ENCODE data around the gene POLDIP3. TPM values are rescaled to one million over a fixed set of nuclear protein-coding genes. Genes with fewer than 3 reads are reported as not detected.

The POLDIP3 gene
- total and polyA plus RNA-seq, 11 donors = 13.0 to 42.7 (median 29.0) TPM

DNA sequence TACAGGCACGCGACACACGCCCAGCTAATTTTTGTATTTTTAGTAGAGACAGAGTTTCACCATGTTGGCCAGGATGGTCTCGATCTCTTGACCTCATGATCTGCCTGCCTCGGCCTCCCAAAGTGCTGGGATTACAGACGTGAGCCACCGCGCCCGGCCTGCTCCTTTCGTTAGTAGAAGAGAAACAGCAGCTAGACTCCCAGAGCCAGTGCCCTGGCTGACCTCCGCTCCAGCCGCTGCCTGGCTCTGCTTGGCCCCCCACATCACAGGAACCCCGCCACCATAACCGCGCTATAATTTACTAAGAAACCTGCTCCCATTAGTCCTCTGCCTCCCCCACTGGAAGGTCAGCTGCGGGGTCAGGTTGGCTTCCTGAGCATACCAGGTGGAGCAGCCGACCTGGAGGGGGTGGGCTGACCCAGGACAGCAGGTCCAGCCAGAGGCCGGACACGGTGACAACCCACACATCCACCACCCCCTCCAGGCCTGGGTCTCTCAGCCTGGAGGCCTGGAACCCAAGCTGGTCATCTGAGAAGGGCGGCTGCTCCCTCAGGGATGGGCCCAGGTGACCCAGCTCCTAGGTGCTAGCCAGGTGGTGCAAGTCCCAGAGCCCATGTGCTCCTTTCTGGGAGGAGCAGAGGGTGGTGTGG is 7.5 kb upstream of the POLDIP3 start:
- TF ChIP-seq POLR2A (IDR thresholded peaks at IDR 0.05) = no peak
- TF ChIP-seq, protein P1, sequence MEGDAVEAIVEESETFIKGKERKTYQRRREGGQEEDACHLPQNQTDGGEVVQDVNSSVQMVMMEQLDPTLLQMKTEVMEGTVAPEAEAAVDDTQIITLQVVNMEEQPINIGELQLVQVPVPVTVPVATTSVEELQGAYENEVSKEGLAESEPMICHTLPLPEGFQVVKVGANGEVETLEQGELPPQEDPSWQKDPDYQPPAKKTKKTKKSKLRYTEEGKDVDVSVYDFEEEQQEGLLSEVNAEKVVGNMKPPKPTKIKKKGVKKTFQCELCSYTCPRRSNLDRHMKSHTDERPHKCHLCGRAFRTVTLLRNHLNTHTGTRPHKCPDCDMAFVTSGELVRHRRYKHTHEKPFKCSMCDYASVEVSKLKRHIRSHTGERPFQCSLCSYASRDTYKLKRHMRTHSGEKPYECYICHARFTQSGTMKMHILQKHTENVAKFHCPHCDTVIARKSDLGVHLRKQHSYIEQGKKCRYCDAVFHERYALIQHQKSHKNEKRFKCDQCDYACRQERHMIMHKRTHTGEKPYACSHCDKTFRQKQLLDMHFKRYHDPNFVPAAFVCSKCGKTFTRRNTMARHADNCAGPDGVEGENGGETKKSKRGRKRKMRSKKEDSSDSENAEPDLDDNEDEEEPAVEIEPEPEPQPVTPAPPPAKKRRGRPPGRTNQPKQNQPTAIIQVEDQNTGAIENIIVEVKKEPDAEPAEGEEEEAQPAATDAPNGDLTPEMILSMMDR (IDR thresholded peaks at IDR 0.05) = no peak
- Histone ChIP-seq H3K36me3 (peaks cover 2 to 67% (median 60%) of the 10 kb centered on the region in 9 donors), H3K27me3 (no peaks in the 10 kb centered on the region), H3K27ac (peak overlapping the region in 4 of 12 donors; percentile 32 to 67 (median 58)), H3K4me1 (peaks cover 0 to 39% (median 20%) of the 10 kb centered on the region in 12 donors), H3K4me3 (no peak overlapping the region), H3K9me3 (no peaks in the 10 kb centered on the region)
- no peak for ATAC-seq
- intact Hi-C loops (cut with DNase I) = loop anchor here in 3 of 10 donors (5.0 to 10.0 kb wide), 2 partner anchors 193 to 200 kb away; no protein-coding TSS in a partner anchor
- WGBS, 4 donors = 87 to 91% (median 90%) methylated on average over 19 to 20 of the region's 20 CpGs
- DNase-seq = no peak

DNA sequence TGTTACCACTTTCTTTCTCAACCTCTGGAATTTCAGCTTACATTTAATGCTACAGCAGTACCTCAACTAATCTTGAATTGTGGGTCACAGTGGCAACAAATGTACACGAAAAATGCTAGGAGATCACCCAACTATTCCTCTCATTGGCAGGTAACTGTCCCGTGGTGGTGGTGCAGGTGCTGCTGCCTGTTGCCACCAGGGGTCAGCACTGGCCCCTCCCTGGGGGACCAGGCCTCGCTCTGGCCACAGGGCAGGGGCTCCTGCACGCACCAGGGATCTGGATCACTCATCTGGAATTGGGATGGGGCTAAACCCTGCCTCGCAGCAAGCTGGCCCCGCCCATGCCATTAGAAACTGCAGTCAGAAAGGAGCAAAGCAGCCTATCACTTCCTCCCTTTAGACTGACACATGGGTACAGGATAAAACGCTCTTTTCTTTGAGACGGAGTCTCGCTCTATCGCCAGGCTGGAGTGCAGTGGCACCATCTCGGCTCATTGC is 6.9 kb upstream of the POLDIP3 start:
- Histone ChIP-seq H3K4me3 (no peak overlapping the region), H3K4me1 (peaks cover 0 to 43% (median 20%) of the 10 kb centered on the region in 12 donors), H3K36me3 (peaks cover 2 to 61% (median 54%) of the 10 kb centered on the region in 9 donors), H3K27me3 (no peaks in the 10 kb centered on the region), H3K9me3 (no peaks in the 10 kb centered on the region), H3K27ac (peak overlapping the region in 6 of 12 donors; percentile 32 to 67 (median 54))
- peak; percentile 38 to 68 (median 60) for ATAC-seq
- WGBS, 4 donors = 45 to 51% (median 50%) methylated on average over 10 to 11 of the region's 11 CpGs
- DNase-seq = peak; percentile 64 to 85 (median 73)
- intact Hi-C loops (cut with DNase I) = loop anchor here in 4 of 10 donors (1.0 to 10.0 kb wide), 3 partner anchors 193 to 201 kb away; no protein-coding TSS in a partner anchor
- TF ChIP-seq POLR2A (IDR thresholded peaks at IDR 0.05) = no peak
- TF ChIP-seq, protein P1 (IDR thresholded peaks at IDR 0.05) = peak; percentile 85 to 94 (median 91)

DNA sequence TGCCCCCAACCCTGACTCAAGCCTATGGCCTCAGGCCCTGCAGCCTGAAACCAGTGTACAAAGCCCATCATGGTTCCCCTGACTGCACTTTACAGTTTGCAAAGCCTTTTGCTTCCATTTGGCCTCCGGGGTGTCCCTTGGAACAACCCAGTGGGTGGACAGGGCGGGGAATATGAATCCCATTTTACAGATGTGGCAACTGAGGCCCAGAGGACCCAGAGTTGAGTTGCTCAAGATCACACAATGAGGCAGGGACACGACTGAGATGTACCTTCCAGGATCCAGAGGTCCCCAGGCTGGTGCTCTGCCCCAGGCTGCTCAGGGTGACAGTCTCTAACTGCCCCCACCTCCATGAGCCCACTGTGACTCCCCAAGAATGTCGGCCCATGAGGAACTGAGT is 5.4 kb upstream of the POLDIP3 start:
- no peak overlapping the region for H3K4me3 ChIP-seq
- DNase-seq (no peak), ATAC-seq (no peak)
- H3K27ac ChIP-seq = peak overlapping the region in 1 of 12 donors; percentile 67
- peaks cover 0 to 46% (median 39%) of the 10 kb centered on the region in 9 donors for H3K36me3 ChIP-seq
- intact Hi-C loops (cut with DNase I) = loop anchor here in 3 of 10 donors (5.0 to 10.0 kb wide), 2 partner anchors 195 to 202 kb away; no protein-coding TSS in a partner anchor
- no peaks in the 10 kb centered on the region for H3K9me3 ChIP-seq
- TF ChIP-seq, protein P1 (IDR thresholded peaks at IDR 0.05) = no peak
- no peak for TF ChIP-seq POLR2A (IDR thresholded peaks at IDR 0.05)
- no peaks in the 10 kb centered on the region for H3K27me3 ChIP-seq
- peaks cover 3 to 53% (median 30%) of the 10 kb centered on the region in 12 donors for H3K4me1 ChIP-seq
- WGBS, 4 donors = 91 to 95% (median 93%) methylated on average over 3 to 4 of the region's 4 CpGs
